Vagina (tissue), 2 donors: ENCODE data around the gene TMEM30A. TPM values are rescaled to one million over a fixed set of nuclear protein-coding genes. Genes with fewer than 3 reads are reported as not detected.

ENCODE experiments used
- DNase-seq, 2 donors: peaks; one replicate each; pipeline ENCODE4 v3.0.0-alpha.2; 2017; ENCODE audit errors: extremely low spot score in 2 of 2
- H3K27ac ChIP-seq: fragments of 200-600 bp; sonication (generic); one replicate; pipeline ENCODE4 v1.5.1; 2019
- H3K27me3 ChIP-seq: fragments of 200-600 bp; sonication (generic); one replicate; pipeline ENCODE4 v1.5.1; 2019
- H3K36me3 ChIP-seq, 2 donors: fragments of 200-600 bp; sonication (generic); one replicate each; pipeline ENCODE4 v1.5.1; 2017 to 2019
- H3K4me1 ChIP-seq: fragments of 200-600 bp; sonication (generic); one replicate; pipeline ENCODE4 v1.5.1; 2019
- H3K4me3 ChIP-seq, 2 donors: fragments of 200-600 bp; sonication (generic); 1 replicate in 1 of 2; 2 replicates in 1 of 2; pipeline ENCODE4 v1.5.1; 2016 to 2019
- H3K9me3 ChIP-seq: fragments of 200-600 bp; sonication (generic); one replicate; pipeline ENCODE4 v1.5.1; 2019
- CTCF ChIP-seq, 3 experiments: fragments of 450-650 bp in 2 of 3; fragments of 200-600 bp in 1 of 3; sonication (generic) in 1 of 3; IDR thresholded peaks; one replicate each; pipeline ENCODE4 v1.5.1; 2017 to 2019; ENCODE audit warnings: antibody characterized with exemption in 3 of 3, mild to moderate bottlenecking in 2 of 3, moderate library complexity in 2 of 3
- POLR2A ChIP-seq, 2 donors: fragments of 450-650 bp; IDR thresholded peaks; one replicate each; pipeline ENCODE4 v1.6.1; 2017; ENCODE audit warnings: antibody characterized with exemption in 2 of 2, mild to moderate bottlenecking in 2 of 2, moderate library complexity in 2 of 2
- POLR2AphosphoS5 ChIP-seq, 2 donors: sonication (generic); formaldehyde crosslinking; IDR thresholded peaks; one replicate each; pipeline ENCODE4 v1.9.0; 2017; ENCODE audit warnings: antibody characterized with exemption in 2 of 2, mild to moderate bottlenecking in 2 of 2, low read depth in 1 of 2; ENCODE audit not compliant: insufficient read depth in 1 of 2
- intact Hi-C: fragments of 100-400 bp; cut with DNase I; formaldehyde crosslinking; loops from one replicate; pipeline ENCODE4 v1.15.1; 2023
- total RNA-seq: library from RNA; depleted of rRNA; stranded (reverse); fragments of >200 nt; gene quantifications from one replicate; pipeline ENCODE4 v1.2.3, GENCODE V29; 2016

TMEM30A gene
- total RNA-seq, 1 donor from 2014 or later, result 52.1 TPM

- no peaks in the 10 kb centered on the region for H3K27me3 ChIP-seq
- intact Hi-C loops, result no loop called here
These were observed 42.1 kb upstream of the TMEM30A start for GRCh38 chr6:75326557-75327258.

GRCh38 chr6:75318900-75319299 lies 34.3 kb upstream of the TMEM30A start:
- Histone ChIP-seq H3K36me3 (no peaks in the 10 kb centered on the region), H3K4me1 (no peaks in the 10 kb centered on the region), H3K27me3 (no peaks in the 10 kb centered on the region), H3K9me3 (no peaks in the 10 kb centered on the region), H3K27ac (no peak overlapping the region), H3K4me3 (no peak overlapping the region)
- TF ChIP-seq CTCF (IDR thresholded peaks at IDR 0.05) (no peak), POLR2A (IDR thresholded peaks at IDR 0.05) (no peak), POLR2AphosphoS5 (IDR thresholded peaks at IDR 0.05; ENCODE audit: insufficient read depth in 1 of 2, low read depth in 1 of 2) (no peak)
- intact Hi-C loops, result no loop called here
- no peak for DNase-seq

More at GRCh38 chr6:75326557-75327258, 42.1 kb upstream of the TMEM30A start:
- H3K36me3 ChIP-seq, result no peaks in the 10 kb centered on the region
- H3K4me1 ChIP-seq, result no peaks in the 10 kb centered on the region
- TF ChIP-seq POLR2AphosphoS5 (IDR thresholded peaks at IDR 0.05; ENCODE audit: insufficient read depth in 1 of 2, low read depth in 1 of 2), result no peak
- no peak for TF ChIP-seq CTCF (IDR thresholded peaks at IDR 0.05)
- TF ChIP-seq POLR2A (IDR thresholded peaks at IDR 0.05), result no peak
- no peak overlapping the region for H3K4me3 ChIP-seq
- H3K27ac ChIP-seq, result no peak overlapping the region
- no peaks in the 10 kb centered on the region for H3K9me3 ChIP-seq
- DNase-seq, result no peak

- Histone ChIP-seq H3K27me3 (no peaks in the 10 kb centered on the region), H3K9me3 (no peaks in the 10 kb centered on the region), H3K36me3 (no peaks in the 10 kb centered on the region), H3K4me1 (no peaks in the 10 kb centered on the region), H3K4me3 (no peak overlapping the region), H3K27ac (no peak overlapping the region)
- no peak for DNase-seq
- intact Hi-C loops, result no loop called here
- TF ChIP-seq CTCF (IDR thresholded peaks at IDR 0.05), result no peak
- no peak for TF ChIP-seq POLR2AphosphoS5 (IDR thresholded peaks at IDR 0.05; ENCODE audit: insufficient read depth in 1 of 2, low read depth in 1 of 2)
- no peak for TF ChIP-seq POLR2A (IDR thresholded peaks at IDR 0.05)
These were observed 33.1 kb upstream of the TMEM30A start for GRCh38 chr6:75317503-75318206.

- intact Hi-C loops, result no loop called here
- no peak for DNase-seq
- no peaks in the 10 kb centered on the region for H3K4me1 ChIP-seq
- no peaks in the 10 kb centered on the region for H3K36me3 ChIP-seq
- no peaks in the 10 kb centered on the region for H3K27me3 ChIP-seq
- TF ChIP-seq POLR2A (IDR thresholded peaks at IDR 0.05), result no peak
- TF ChIP-seq CTCF (IDR thresholded peaks at IDR 0.05), result no peak
- TF ChIP-seq POLR2AphosphoS5 (IDR thresholded peaks at IDR 0.05; ENCODE audit: insufficient read depth in 1 of 2, low read depth in 1 of 2), result no peak
- H3K27ac ChIP-seq, result no peak overlapping the region
- no peaks in the 10 kb centered on the region for H3K9me3 ChIP-seq
- H3K4me3 ChIP-seq, result no peak overlapping the region
These were observed 31.4 kb upstream of the TMEM30A start for GRCh38 chr6:75315978-75316377.
